HG03025 (cell line): Measurements from ENCODE around the gene SLC12A8.

ENCODE experiments used
- ATAC-seq: cut with Tn5 transposase; IDR thresholded peaks from one replicate; pipeline ENCODE4 v1.9.1; 2021; ENCODE audit warnings: mild to moderate bottlenecking, moderate library complexity; ENCODE audit not compliant: unreplicated experiment, low FRiP score

The SLC12A8 gene

GRCh38 chr3:125212509-125213363 lies at the start of gene SLC12A8:
SLC12A8 (minus strand) TSS chr3:125212748; CDS start chr3:125211349, 1,399 bp downstream.
- ATAC-seq = no peak

DNA sequence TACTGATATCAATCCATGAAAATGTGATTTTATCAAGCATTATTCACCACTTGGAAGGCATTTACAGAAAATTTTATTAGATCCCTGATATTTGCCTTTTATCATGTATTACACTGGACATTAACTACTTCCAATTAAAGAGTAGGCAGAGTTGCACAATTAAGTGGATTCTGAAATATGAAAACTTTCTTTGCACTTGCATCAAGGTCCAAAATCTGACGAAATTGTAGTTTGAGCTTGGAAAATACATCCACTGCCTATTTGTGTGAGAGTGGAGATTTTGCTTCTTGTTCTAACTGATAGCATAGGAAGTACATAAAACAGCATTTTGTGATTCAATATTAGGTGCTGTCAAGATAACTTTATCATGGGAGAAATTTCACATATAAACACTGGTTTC lies 49.6 kb upstream of the SLC12A8 start:
- no peak for ATAC-seq

GRCh38 chr3:125261031-125261430 lies 48.5 kb upstream of the SLC12A8 start:
- no peak for ATAC-seq

DNA sequence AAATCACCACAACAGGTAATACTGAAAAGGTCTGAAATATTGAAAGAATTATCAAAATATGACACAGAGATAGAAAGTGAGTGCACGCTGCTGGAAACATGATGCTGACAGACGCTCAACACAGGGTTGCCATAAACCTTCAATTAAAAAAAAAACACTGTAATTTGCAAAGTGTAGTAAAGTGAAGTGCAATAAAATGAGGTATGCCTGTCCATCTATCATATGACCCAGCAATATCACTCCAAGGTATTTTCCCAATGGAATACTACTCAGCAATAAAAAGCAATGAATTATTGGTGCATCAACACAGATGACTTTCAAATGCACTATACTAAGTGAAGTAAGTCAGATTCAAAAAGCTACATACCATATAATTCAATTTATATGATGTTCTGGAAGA lies 47.6 kb upstream of the SLC12A8 start:
- no peak for ATAC-seq

DNA sequence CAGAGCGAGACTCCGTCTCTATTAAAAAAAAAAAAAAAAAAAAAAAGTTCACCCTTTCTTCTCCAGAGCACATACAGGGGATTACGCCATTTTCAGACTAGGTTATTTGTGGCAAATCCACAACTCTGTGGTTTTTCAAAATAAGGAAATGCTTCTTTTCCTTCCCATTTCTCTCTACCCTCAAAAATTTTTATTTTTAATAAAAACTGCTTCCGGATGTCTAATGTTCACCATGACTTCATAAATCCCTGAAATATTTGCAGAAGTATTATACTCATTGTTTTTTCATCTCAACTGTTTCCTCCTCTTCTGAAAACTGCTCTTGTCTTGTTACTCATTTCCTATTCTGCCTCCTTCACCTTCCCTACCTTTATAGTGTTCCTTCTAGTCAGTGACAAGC lies 45.0 kb upstream of the SLC12A8 start:
- ATAC-seq = no peak

DNA sequence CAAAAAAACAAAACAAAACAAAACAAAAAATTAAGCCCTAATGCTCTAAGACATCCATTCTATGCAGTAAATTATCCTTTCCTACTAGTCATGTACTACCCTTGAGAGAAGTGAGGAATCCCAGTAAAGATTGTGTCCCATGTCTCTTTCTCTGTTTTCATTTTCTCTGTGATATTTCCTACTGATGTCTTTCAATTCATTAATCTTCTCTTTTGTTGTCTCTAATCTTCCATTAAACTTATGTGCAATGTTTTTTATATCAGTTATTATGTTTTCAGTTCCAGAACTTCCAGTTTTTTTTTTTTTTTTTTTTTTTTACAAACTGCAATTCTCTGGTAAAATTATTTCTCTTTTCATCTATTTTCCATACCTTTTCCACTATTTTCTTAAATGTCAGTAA lies 44.1 kb upstream of the SLC12A8 start:
- no peak for ATAC-seq

DNA sequence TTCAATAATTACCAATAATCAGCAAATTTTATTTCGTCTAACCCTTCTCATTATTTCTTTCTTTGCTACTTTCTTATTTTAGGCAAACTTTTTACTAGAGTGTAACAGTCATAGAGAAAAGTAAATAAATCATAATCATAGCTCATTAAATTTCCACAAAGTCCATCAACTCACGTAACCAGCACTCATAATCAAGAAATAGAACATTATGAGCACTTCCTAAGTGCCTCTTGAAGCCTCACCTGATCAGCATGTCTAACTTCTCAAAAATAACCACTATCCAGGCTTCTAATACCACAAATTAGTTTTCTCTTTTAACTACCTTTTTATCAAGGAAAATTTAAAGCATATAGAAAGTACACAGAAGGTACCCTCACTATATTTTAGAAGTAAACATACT lies 38.4 kb upstream of the SLC12A8 start:
- ATAC-seq = no peak

DNA sequence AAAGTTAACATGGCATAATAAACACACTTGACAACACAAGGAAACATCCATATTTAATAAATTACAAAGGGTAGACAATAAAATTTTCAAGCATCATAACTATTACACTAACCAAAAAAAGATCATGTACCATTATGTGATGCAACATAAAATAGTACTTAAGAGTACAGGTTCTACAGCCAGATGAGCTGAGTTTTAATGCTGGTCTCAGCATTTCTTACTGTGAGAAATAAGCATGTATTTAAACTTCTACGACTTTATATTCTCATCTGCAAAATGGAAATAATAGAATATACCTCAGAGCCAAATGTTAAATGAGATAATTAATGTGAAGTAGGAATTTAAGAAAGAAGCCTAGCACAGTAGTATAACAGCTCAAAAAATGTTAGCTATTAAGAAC lies 33.7 kb upstream of the SLC12A8 start:
- ATAC-seq = no peak

GRCh38 chr3:125245521-125245920 lies 33.0 kb upstream of the SLC12A8 start:
- no peak for ATAC-seq

DNA sequence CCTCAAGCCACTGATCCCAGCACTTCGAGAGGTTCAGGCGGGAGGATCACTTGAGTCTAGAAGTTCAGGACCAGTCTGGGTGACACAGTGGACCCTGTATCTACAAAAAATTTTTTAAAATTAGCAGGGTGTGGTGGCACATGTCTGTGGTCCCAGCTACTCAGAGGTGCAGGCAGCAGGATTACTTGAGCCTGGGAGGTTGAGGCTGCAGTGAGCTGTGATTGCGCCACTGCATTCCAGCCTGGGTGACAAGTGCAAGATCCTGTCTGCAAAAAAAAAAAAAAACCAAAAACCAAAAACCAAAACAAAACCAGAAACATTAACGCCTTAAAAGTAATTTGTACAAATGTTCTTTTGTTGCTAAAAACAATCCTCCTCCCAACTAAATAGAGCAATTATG lies 27.9 kb upstream of the SLC12A8 start:
- ATAC-seq = no peak

DNA sequence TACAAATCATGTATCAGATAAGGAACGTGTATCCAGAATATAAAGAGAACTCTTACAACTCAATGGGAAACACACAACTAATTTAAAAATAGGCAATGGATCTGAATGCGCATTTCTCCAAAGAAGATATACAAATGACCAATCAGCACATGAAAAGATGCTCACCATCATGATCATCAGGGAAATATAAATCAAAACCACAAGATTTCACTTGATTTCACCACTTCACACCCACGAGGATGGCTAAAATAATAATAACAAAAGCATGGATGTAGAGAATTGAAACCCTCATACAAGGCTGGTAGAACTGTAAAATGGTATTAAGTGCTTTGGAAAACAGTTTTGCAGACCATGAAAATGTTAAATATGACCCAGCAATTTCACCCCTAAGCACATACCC lies 26.7 kb upstream of the SLC12A8 start:
- ATAC-seq = no peak

DNA sequence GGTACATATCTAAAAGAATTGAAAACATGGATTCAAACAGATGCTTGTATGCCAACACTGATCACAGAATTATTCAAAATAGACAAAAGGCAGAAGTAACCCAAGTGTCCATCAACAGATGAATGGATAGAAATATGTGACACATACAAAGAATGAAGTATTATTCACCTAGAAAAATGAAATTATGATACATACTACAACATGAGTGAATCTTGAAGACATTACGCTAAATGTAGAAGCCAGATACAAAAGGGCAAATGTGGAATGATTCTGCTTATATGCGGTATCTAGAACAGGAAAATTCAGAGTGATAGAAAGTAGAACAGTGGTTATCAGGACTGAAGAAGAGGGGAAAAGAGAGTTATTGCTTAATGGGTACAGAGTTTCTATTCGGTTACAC lies 26.2 kb upstream of the SLC12A8 start:
- ATAC-seq = no peak

- ATAC-seq = no peak
These were observed 23.9 kb upstream of the SLC12A8 start for GRCh38 chr3:125236331-125236903.

DNA sequence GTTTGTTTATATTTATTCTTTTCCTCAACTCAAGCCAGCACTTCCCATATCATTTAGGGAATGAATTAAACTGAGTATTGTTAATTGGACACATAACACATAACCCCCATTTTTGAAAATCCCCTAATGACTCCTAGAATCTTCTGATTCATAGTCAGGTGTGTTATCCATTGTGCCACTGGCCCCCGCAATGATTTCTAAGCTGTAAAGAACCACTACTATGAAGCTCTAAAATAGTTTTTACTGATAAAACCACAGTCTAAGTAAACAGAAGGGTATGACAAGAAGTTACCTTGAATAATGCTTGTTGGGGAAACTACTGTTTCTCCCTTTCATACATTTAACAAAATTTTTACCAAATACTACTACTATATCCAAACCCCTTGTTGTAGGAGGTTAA lies 22.3 kb upstream of the SLC12A8 start:
- ATAC-seq = no peak

DNA sequence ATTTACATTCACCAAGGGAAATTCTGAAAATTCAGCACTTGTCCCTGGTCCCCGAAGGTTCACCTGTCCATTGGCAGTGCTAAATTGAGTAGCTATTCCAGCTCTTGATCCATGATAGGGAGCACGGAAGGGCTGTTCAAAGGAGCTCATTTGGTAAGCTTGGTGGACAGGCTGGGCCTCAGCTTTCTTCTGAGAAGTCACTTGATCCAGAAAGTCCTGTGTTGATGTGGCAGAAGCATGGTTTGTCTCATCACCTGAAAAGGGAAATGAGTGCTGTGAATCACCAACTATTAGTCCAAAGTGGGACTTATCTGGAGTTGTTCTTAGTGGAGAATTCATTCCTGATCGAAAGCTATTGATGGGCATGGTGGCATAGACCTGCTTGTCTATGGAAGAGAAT lies 19.9 kb upstream of the SLC12A8 start:
- no peak for ATAC-seq

GRCh38 chr3:125231895-125232294 lies 19.3 kb upstream of the SLC12A8 start:
- no peak for ATAC-seq

DNA sequence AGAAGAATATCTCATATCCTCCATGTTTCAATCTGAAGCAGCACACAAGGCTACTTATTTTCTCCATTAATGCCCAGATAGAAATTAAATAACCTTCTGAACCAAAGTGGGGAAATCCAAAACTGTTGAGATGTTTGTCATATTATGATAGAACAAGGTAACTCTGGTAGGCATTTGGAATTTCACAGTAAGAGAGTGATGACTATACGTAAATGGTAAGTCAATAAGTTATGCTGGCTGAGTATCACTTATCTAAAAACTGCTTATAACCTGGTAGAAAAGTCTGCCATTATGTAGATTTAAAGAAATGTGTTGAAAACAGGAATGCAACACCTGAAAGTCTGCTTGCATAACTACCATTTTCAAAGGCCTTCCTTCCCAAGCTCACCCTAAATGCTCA lies 17.2 kb upstream of the SLC12A8 start:
- no peak for ATAC-seq

GRCh38 chr3:125229168-125229567 lies 16.6 kb upstream of the SLC12A8 start:
- ATAC-seq = no peak

DNA sequence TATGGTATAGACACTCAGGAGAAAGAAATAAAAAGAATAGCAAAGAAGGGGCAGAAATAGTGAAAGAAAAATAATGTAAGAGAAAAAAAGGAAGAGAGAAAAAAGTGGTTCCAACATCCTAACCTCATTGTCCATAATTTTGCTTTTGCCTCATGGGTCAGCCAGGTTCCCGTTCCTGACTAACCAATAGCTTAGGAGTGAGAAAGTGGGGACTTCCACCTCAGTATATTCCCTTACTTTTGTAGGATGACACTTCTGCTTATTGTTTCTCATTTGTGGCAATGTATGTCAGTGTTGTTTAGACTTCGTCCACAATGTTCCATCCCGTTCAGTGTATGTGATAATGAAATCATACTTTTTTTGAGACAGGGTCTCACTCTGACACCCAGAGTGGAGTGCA lies 9.3 kb upstream of the SLC12A8 start:
- ATAC-seq = no peak

DNA sequence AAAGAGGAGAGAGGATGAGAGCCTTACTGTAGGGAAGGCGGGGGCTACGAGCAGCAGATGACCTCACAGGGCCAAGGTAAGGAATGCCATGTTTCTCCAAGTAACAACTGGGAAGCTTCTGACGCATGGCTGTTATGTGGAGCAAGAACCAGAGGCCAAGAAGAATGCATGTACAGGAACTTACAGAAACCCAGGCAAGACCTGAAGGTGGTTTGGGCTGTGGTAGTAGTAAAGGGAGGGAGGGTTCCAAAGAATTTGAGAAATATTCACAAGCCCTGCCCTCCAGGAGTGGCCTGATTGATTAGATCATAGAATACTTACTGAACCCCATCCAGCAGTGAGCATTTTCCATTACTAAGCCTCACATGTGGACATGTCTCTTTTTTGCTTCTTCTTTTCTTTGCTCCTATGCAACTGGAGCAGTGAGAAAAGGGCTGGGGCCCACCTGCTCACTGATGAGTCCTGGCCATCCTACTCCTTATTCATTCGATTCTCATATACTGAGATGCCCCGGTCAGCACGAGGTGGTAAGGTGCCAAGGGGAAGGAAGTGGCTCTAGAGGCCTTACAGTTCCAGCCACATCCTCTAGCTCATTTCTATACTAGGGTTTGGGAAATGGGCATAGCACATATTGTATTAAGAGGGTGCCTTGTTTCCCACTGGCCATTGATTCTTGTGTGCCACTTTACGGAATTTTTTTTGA lies 8.3 kb upstream of the SLC12A8 start:
- ATAC-seq = no peak

GRCh38 chr3:125220183-125220582 lies 7.6 kb upstream of the SLC12A8 start:
- no peak for ATAC-seq

DNA sequence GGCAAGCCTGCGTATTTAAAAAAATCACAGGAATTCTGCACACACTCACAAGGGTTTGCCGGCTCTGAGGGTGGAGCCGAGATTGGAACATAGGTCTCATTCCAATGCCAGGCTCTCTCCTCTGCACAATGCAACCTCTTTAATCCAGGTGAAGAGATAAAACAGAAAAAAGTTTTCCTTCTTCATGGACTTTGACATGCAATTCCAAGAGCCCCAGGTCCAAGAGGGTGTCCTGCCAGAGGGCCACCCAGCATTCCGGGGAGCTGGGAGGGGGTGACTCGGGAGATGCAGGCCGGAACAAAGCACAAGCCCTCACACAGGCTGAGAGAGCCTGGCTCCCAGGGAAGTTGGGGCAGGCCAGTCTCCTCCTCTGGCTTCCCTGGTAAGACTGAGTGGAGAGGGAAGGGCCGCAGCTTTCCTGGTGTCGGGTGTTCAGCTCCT lies 6.7 kb upstream of the SLC12A8 start:
- ATAC-seq = no peak
